Measurements from ENCODE around the gene CARMIL1.

- no peak for TF ChIP-seq POLR2A (IDR thresholded peaks at IDR 0.05)
- TF ChIP-seq CTCF (IDR thresholded peaks at IDR 0.05): no peak
Measured at GRCh38 chr6:25550631-25551030, 271.5 kb downstream of the CARMIL1 start.
